Caco-2 (cell line): ENCODE measurements around the gene CD59. TPM values are rescaled to one million over a fixed set of nuclear protein-coding genes. Genes with fewer than 3 reads are reported as not detected.

Experiments used
- BruUV-seq: library from RNA; stranded (reverse); fragments of 400-500 nt; replicated peaks from 2 replicates; lab custom pipeline; 2021; lab: Mats Ljungman, UMichigan
- CTCF ChIA-PET: fragments of 300-600 bp; sonication (Branson Sonifier 250); formaldehyde crosslinking; loops from one replicate; lab custom pipeline; 2022; ENCODE audit warnings: antibody characterized with exemption; lab: Charles Lee
- POLR2A ChIA-PET: fragments of 300-600 bp; sonication (Branson Sonifier 250); formaldehyde crosslinking; loops from one replicate; lab custom pipeline; 2022; ENCODE audit warnings: antibody characterized with exemption; lab: Charles Lee
- DNase-seq, 2 experiments: peaks; one replicate each; pipeline versions ENCODE4 v3.0.0 to v3.0.0-alpha.2; 2020 to 2022
- H3K27me3 ChIP-seq: replicated peaks from 2 replicates; pipeline ENCODE4 v1.6.0; 2011; ENCODE audit warnings: low read length; ENCODE audit not compliant: control insufficient read depth, insufficient read depth
- H3K36me3 ChIP-seq: 2 replicates; pipeline ENCODE4 v1.5.1; 2011; ENCODE audit warnings: low read length; ENCODE audit not compliant: control insufficient read depth, insufficient read depth
- H3K4me1 ChIP-seq: fragments of 250-450 bp; sonication (Bioruptor Pico); 2 replicates; pipeline ENCODE4 v1.5.1; 2020; ENCODE audit warnings: mild to moderate bottlenecking
- H3K4me3 ChIP-seq: 2 replicates; pipeline ENCODE4 v1.5.1; 2011; ENCODE audit warnings: low read depth, mild to moderate bottlenecking, control low read depth, low read length
- H3K9me3 ChIP-seq: fragments of 250-450 bp; sonication (Bioruptor Pico); 2 replicates; pipeline ENCODE4 v1.5.1; 2020; ENCODE audit warnings: mild to moderate bottlenecking, moderate library complexity
- H3K27ac Mint-ChIP-seq: one replicate; pipeline ENCODE4 v1.8.0; 2022; ENCODE audit warnings: mixed read lengths; ENCODE audit not compliant: unreplicated experiment
- H3K27me3 Mint-ChIP-seq: one replicate; pipeline ENCODE4 v1.8.0; 2022; ENCODE audit warnings: mixed read lengths; ENCODE audit not compliant: insufficient read depth, unreplicated experiment
- H3K36me3 Mint-ChIP-seq: one replicate; pipeline ENCODE4 v1.8.0; 2022; ENCODE audit warnings: mild to moderate bottlenecking, mixed read lengths; ENCODE audit not compliant: insufficient read depth, unreplicated experiment
- H3K4me1 Mint-ChIP-seq: one replicate; pipeline ENCODE4 v1.8.0; 2022; ENCODE audit warnings: low read depth, mixed read lengths; ENCODE audit not compliant: unreplicated experiment
- H3K4me3 Mint-ChIP-seq: one replicate; pipeline ENCODE4 v1.8.0; 2022; ENCODE audit warnings: mild to moderate bottlenecking, moderate library complexity, mixed read lengths; ENCODE audit not compliant: unreplicated experiment
- H3K9me3 Mint-ChIP-seq: one replicate; pipeline ENCODE4 v1.8.0; 2022; ENCODE audit warnings: mixed read lengths; ENCODE audit not compliant: unreplicated experiment
- intact Hi-C: fragments of 100-400 bp; cut with micrococcal nuclease; formaldehyde crosslinking; loops from one replicate; pipeline ENCODE4 v1.10.0; 2022; ENCODE audit not compliant: unreplicated experiment
- total RNA-seq: library from RNA; stranded (reverse); gene quantifications from 2 replicates; pipeline ENCODE4 v1.2.3, GENCODE V29; 2022
- TF ChIP-seq, protein P1 (sequence below), 2 experiments: fragments of 200-600 bp in 1 of 2; IDR thresholded peaks; 1 replicate in 1 of 2; 2 replicates in 1 of 2; pipeline versions ENCODE4 v1.5.1 to v1.8.0; 2011 to 2022; ENCODE audit warnings: antibody characterized with exemption in 1 of 2, control low read depth in 1 of 2, inconsistent platforms in 1 of 2, low read depth in 1 of 2, low read length in 1 of 2, mild to moderate bottlenecking in 1 of 2, moderate library complexity in 1 of 2; ENCODE audit not compliant: insufficient read depth in 1 of 2, severe bottlenecking in 1 of 2, unreplicated experiment in 1 of 2

Gene CD59
- total RNA-seq, 1 experiment from 2014 or later: 149 TPM

DNA sequence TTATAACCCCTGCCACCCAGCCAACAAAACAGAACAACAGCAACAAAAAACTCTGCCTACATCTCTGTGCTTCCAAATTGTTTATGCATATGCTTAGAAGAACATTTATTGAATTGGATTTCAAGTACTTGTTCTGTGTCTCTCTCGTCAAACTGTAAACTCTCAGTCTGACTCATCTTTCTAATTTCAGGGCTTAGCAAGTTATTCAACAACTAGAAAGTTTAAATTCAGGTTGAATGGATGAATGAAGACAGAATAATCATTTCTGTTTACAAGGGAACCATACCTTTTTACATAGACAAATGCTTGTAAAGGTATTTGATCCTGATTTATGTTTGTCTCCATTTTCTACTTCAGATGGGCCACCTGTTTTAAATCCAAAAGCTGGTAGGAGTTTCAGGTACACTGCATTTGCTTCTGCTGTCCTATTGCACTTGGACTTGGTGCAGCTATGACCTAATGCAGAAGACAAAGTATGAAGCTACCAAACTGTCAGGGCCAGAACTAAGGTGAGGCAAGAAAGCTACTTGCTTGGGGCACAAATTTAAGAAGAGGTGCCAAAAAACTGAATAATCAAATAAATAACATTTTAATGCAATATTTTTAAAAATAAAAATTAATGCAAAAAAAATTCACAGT lies 39.7 kb upstream of the CD59 start:
- H3K36me3 ChIP-seq: no peaks in the 10 kb centered on the region
- no TSS peak for BruUV-seq
- H3K9me3 ChIP-seq: no peaks in the 10 kb centered on the region
- peaks cover 10% of the 10 kb centered on the region for H3K27me3 Mint-ChIP-seq
- CTCF ChIA-PET: no interaction called here
- POLR2A ChIA-PET: interaction anchor here (0.6 kb wide), 1 partner anchor 39 kb away, joined by 3 read pairs; no protein-coding TSS in a partner anchor
- no peak for DNase-seq
- intact Hi-C loops: loop anchor here (2.0 kb wide), 1 partner anchor 53 kb away; no protein-coding TSS in a partner anchor
- H3K4me3 Mint-ChIP-seq: peak overlapping the region; percentile 85
- H3K4me3 ChIP-seq: no peak overlapping the region
- no peaks in the 10 kb centered on the region for H3K27me3 ChIP-seq
- peaks cover 17% of the 10 kb centered on the region for H3K4me1 ChIP-seq
- peaks cover 17% of the 10 kb centered on the region for H3K4me1 Mint-ChIP-seq
- TF ChIP-seq, protein P1, sequence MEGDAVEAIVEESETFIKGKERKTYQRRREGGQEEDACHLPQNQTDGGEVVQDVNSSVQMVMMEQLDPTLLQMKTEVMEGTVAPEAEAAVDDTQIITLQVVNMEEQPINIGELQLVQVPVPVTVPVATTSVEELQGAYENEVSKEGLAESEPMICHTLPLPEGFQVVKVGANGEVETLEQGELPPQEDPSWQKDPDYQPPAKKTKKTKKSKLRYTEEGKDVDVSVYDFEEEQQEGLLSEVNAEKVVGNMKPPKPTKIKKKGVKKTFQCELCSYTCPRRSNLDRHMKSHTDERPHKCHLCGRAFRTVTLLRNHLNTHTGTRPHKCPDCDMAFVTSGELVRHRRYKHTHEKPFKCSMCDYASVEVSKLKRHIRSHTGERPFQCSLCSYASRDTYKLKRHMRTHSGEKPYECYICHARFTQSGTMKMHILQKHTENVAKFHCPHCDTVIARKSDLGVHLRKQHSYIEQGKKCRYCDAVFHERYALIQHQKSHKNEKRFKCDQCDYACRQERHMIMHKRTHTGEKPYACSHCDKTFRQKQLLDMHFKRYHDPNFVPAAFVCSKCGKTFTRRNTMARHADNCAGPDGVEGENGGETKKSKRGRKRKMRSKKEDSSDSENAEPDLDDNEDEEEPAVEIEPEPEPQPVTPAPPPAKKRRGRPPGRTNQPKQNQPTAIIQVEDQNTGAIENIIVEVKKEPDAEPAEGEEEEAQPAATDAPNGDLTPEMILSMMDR (IDR thresholded peaks at IDR 0.05; ENCODE audit: insufficient read depth in 1 of 2, low read depth in 1 of 2, low read length in 1 of 2, severe bottlenecking in 1 of 2, unreplicated experiment in 1 of 2): no peak
- no peaks in the 10 kb centered on the region for H3K36me3 Mint-ChIP-seq
- no peaks in the 10 kb centered on the region for H3K9me3 Mint-ChIP-seq
- no peak overlapping the region for H3K27ac Mint-ChIP-seq

DNA sequence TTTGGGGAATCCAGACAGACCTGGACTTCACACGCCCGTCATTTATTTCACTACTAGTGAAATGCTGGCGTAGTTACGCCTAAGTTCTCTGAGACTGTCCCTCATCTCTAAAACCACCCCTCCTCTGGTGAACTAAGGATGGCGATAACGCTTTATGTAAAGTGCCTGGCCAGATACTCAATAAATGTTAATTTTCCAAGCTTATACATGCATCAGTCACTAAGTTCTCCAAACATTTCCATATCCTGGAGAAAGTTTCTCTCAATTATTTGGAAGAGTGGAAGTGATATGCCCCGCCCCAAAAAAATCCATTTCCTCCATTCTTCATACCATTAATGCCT lies 39.2 kb upstream of the CD59 start:
- peak overlapping the region; percentile 85 for H3K4me3 Mint-ChIP-seq
- no peaks in the 10 kb centered on the region for H3K27me3 ChIP-seq
- H3K27ac Mint-ChIP-seq: no peak overlapping the region
- intact Hi-C loops: loop anchor here (2.0 kb wide), 1 partner anchor 53 kb away; no protein-coding TSS in a partner anchor
- H3K36me3 Mint-ChIP-seq: no peaks in the 10 kb centered on the region
- no peaks in the 10 kb centered on the region for H3K9me3 ChIP-seq
- CTCF ChIA-PET: no interaction called here
- H3K4me1 ChIP-seq: peaks cover 15% of the 10 kb centered on the region
- H3K27me3 Mint-ChIP-seq: peaks cover 10% of the 10 kb centered on the region
- H3K4me3 ChIP-seq: no peak overlapping the region
- no TSS peak for BruUV-seq
- H3K4me1 Mint-ChIP-seq: peaks cover 19% of the 10 kb centered on the region
- no peak for DNase-seq
- TF ChIP-seq, protein P1 (IDR thresholded peaks at IDR 0.05; ENCODE audit: insufficient read depth in 1 of 2, low read depth in 1 of 2, low read length in 1 of 2, severe bottlenecking in 1 of 2, unreplicated experiment in 1 of 2): no peak
- POLR2A ChIA-PET: no interaction called here
- H3K36me3 ChIP-seq: no peaks in the 10 kb centered on the region
- H3K9me3 Mint-ChIP-seq: no peaks in the 10 kb centered on the region

DNA sequence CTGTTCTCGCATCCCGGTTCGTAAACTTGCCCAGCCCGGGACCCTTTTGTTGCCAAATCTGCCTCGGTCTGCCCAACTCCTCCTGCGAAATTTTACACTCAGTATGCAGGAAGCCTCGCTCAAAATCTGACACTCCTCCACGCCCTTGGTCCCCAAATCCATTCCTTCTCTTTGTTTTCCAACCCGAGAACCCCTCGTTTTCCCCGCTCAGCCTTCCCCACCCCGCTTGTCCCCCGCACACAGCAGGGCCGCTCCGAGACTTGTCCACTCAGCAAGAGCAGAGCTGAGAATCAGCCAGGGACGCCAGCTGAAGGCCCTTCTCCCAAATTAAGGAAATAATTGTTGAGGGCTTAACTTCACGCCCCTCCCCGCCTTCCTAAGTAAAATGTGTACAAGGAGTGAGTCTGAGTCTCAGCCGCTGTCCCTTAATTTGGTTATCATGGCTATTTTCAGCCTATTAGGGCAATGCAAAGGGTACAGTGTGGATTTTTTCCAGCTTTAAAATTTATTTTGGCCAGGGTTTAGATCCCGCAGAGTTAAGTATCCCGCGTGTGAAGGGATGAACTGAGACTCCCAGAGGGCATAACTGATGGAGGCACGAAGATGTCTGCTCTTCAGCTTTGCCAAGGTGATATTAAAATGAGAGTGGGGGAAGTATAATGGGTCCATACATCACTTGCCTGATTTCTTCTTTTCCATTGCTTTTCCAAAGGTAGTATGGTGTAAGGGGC lies 38.7 kb upstream of the CD59 start:
- TF ChIP-seq, protein P1 (IDR thresholded peaks at IDR 0.05; ENCODE audit: insufficient read depth in 1 of 2, low read depth in 1 of 2, low read length in 1 of 2, severe bottlenecking in 1 of 2, unreplicated experiment in 1 of 2): no peak
- Mint-ChIP-seq H3K4me3 (peak overlapping the region; percentile 85), H3K36me3 (no peaks in the 10 kb centered on the region), H3K9me3 (no peaks in the 10 kb centered on the region), H3K27me3 (peaks cover 10% of the 10 kb centered on the region), H3K4me1 (peaks cover 20% of the 10 kb centered on the region), H3K27ac (peak overlapping the region; percentile 82)
- intact Hi-C loops: loop anchor here (2.0 kb wide), 1 partner anchor 54 kb away; no protein-coding TSS in a partner anchor
- H3K4me1 ChIP-seq: peaks cover 11% of the 10 kb centered on the region
- H3K9me3 ChIP-seq: no peaks in the 10 kb centered on the region
- ChIA-PET POLR2A (no interaction called here), CTCF (no interaction called here)
- no peaks in the 10 kb centered on the region for H3K27me3 ChIP-seq
- DNase-seq: no peak
- peak overlapping the region; percentile 66 for H3K4me3 ChIP-seq
- no TSS peak for BruUV-seq
- H3K36me3 ChIP-seq: no peaks in the 10 kb centered on the region
